ENCODE results near the gene ATAD3A.
A peak's percentile ranks its signal among the peaks of the same experiment; 100 is the strongest.
"Not testable (repeated sequence)": the region's sequence is repeated elsewhere in the genome, so short reads cannot be mapped to it uniquely, and the experiment has no call there.

The ATAD3A gene

DNA sequence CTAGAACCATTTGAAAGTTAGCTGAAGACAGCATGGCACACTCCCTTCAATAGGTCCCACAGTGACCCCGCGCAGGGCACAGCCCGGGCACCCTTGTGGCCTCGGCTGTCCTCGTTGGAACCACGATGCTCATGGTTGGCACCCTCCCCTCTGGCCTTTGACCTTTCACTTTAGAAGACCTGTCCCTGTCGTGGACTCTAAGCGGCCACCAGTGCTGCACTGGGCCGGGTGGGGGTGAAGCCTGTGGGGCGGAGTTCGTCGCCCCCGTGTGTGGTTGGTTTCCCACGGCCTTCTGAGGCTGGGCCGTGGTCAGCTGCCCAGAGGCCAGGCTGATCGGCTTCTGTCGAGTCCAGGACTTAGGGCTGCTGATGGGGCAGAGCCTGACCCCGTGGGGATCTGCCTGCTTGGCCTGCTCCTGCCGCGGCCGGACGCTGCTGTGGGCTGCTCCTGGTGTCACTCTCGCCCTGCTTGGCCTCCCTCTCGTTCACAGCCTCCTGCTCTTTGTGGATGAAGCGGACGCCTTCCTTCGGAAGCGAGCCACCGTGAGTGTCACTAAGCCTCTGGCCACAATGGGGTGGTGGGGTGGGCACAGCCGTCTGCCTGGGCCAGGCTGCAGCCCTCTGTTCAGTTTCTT, 12.9 kb downstream of the ATAD3A start:
- DNase-seq = not testable (repeated sequence)

DNA sequence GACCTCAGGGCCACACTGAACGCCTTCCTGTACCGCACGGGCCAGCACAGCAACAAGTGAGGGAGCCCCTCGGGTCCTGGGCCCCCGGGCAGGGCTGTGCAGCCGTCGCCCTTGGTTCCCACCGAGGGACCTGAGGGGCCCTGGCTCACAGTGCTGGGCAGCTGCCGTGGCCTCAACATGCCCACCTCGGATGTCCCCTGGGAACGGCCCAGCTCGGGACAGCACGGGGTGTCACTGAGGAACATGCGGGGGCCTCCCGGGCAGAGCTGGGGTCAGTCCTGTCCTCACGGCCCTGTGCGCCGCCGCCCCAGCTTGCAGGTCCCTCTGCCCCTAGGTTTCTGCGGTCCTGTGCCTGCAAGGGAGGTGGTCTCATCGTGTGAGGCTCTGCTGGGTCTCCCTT, 14.5 kb downstream of the ATAD3A start:
- not testable (repeated sequence) for DNase-seq

DNA sequence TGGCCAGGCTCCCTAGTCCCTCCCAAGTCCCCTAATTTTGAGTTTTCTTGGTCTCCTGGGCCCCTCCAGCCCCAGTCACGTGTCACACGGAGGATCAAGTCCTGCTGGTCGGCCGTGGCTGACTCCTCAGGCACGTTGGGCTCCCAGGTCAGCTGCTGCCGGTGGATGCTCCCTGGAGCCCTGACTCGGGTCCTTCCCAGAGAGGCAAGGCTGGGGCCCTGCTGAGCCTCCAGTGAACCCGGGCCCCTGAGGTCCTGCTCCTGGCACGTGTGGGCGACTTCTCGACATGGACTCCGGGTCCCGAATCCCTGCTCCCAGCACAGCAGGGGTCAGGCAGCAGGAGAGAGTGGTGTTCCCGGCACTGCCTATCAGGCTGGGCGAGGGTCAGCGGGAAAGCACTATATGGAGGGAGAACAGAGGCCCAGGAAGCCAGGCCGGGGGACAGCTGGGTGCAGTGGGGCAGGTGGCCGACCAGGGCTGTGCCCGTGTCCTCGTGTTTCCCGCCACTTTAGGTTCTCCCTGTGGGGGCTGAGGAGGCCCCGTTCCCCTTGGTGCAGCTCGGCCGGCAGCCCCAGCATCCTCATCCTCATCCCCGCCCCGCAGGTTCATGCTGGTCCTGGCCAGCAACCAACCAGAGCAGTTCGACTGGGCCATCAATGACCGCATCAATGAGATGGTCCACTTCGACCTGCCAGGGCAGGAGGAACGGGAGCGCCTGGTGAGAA, 15.3 kb downstream of the ATAD3A start:
- DNase-seq = no peak

DNA sequence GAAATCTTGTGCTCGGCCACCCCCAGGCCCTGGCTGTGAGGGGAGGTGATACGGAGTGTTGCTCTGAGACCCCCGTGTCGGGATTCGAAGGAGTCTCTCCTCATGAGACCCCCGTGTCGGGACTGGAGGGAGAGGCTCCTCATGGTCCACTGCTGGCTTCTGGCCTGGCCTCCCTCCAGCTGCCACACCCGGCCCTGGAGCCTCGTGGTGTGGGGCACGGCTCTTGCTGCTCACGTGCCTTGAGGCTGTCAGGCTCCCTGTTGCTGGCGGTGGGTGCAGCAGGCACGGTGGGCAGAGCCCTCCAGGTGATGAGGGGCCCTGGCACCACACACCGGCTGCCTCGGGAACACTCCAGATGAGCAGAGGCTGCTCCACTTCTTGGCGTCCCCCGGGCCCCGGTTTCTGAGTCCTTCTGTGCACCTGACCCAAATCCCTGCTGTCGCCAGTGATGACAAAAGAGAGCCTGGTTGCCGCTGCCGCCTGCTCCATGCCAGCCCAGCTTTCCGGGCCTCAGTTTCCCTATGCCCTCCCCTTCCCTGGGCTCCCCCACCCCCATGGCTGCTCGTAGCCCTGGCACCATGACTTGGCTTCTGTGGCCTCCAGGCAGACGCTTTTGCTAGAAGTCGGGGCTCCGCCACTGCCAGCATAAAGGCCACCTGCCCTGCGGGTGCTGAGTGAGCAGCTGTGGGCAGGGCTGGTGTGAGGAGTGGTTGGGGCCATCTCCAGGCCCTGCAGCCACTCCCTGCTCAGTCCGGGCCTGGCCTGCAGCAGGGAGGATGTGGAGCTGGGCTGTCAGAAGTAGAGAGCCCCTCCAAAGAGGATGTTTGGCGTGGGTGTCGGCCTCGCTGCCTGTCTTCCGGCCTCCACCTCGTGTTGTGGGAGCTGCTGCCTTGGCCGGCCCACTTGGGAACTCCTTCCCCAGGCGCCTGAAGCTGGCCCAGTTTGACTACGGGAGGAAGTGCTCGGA, 16.6 kb downstream of the ATAD3A start:
- DNase-seq = no peak

DNA sequence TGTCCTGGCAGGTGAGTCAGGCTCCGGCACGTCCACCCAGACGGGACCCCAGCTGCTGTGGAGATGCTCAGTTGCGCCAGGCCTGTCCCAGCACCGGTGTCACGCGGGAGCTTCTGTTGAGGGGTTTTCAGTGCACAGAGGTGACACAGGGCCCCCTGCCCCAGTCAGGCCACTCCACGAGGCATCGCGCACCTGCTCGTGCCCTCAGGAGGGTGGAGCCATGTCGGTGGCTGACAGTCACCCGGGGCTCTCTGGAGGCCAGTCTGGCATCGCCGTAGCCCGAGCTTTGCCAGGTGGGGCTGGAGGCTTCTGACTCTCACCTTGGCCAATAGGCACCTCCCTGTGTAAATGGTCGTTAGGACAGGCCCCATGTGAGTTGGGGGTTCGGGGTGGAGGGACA, 17.4 kb downstream of the ATAD3A start:
- DNase-seq = no peak

DNA sequence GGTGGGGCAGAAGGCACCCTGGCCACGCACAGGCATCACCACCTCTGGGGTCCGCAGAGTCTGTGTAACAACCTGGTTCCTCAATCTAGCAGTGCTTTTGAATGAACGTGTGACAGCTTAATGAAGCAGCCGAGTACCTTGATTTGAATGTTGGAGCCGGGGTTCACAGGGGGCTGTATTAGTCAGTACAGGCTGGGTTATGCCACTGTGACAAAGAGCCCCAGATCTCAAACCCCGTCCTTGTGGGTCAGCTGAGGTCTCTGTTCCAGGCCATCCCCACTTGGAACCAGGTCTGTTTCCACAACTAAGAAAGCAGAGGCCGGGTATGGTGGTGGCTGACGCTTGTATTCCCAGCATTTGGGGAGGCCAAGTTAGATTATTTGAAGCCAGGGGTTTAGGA, 18.0 kb downstream of the ATAD3A start:
- no peak for DNase-seq

DNA sequence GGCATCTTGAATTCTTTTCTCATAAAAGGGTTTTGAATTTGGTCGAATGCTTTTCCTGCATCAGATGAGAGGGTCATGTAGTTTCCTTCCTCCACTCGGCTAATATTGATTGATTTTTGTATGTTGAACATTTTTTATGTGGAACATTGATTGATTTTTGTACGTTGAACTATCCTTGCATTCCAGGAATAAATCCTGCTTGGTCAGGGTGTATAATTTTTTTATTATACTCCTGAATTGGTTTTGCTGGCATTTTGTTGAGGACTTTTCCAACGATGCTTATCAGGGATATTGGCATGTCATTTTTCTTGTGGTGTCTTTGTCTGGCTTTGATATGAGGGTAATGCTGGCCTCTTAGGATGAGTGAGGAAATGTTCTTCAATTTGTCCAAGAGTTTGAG, 20.0 kb downstream of the ATAD3A start:
- no peak for DNase-seq

DNA sequence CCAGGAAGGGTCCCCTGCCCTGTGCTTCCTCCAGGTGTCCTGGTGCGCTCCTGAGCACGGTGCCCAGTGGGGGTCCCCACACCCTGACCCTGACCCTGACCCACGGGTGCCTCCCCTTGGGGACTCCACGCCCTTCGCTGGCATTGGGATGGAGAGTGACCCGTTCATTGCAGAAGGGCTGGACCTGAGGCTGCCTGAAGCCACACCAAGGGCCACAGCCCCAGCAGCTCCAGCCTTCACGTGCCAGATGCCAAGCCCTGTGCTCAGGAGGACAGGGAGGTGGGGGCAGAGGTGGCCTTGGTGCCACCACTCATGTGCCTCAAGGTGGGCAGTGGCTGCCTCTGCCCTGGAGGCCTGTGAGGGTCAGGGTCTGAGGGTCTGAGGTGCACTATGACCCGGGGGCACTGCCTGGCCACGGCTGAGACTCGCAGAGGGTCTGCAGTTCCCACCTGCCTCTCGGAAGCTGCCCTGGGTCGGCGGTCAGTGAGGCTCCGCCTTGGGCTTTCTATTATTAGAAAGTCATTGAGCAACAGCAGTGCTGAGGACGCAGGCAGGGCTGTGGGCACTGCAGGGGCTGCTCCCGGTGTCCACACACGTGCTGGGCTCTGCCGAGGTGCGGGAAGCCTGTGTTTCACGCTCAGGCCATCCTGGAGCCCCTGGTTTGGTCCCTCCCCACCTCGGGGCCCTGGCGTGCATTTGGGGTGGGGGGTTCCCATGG, 21.4 kb downstream of the ATAD3A start:
- DNase-seq = not testable (repeated sequence)

DNA sequence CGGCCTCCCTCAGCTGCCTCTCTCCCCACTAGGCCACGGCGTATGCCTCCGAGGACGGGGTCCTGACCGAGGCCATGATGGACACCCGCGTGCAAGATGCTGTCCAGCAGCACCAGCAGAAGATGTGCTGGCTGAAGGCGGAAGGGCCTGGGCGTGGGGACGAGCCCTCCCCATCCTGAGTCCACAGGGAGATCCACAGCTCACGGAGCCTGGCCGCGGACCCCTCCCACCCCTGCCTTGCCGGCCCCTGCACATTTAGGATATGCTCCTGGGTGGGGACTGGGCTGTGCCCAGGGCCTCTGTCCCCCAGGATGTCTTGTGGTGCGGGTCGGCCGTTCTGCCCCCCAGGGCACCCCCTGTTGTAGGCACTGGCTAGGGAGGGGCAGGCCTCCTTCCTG, 21.9 kb downstream of the ATAD3A start:
- DNase-seq = not testable (repeated sequence)

DNA sequence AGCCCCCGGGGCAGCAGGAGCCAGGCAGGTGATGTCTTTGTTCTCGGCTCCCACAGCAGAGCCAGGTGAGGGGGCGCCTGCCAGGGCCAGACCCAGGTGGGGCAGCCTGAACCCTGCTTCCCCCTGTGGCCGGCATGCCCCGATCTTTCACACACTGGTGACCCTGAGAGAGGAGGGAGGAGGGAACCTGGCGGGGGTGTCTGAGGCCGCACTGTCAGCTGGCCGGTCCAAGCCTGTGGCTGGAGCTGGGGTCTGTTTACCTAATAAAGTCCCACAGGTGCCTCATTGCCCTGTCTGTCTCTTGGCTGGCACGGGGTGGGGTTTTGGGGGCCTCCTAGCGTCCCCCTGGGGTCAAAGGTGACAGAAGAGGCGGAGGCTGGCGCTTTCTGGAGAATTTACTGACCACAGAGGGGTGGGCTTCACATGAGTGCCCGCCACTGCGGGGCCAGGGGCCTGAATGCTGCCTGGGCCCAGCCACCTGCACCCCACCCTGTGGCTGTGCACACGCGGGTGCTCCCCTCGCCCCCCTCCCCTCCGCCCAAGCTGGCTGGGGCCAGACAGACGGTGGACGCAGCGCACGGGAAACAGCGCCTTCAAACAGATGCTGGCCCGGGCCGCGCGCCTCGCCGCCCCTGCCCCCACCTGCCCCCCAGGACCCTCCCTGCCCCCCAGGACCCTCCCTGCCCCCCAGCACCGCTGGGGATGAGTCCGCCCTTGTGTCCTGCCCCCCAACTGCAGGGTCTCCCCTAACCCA, 22.6 kb downstream of the ATAD3A start:
- no peak for DNase-seq

DNA sequence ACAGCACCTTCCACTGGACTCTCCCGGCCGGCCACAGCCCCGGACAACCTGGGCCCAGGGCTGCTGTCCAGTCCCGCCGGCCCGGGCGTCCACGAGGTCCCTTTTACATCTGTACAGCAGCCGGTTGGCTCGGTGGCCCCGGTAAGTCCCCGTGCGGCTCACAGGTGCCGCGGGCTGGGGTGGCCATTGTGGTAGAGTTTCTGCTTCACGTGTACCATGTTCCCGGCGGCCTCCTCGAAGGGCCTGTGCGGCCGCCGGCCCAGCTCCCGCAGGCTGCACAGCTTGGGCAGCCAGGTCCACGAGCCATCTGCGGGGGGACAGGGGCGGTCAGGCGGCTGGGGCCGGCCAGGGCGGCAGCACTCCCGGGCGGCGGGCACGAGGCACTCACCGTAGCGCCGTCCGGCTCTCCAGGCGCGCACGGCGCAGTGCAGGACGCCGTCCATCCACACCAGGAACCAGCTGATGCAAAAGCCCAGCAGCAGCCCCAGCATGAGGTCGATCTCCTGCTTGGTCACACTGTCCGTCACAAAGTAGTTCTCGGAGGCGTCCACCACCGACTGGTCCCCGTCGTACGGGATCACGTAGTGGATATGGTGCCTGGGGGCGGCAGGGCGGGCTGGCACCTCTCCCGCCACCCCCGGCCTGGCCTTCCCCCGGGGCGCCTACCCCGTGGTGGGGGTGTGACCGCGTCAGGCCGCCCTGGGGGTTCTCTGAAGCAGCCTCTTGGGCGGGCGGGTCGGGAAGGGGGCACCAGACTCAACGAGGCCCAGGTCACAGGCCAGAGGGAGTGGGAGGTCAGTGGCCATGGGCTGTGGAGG, 23.4 kb downstream of the ATAD3A start:
- DNase-seq = no peak

DNA sequence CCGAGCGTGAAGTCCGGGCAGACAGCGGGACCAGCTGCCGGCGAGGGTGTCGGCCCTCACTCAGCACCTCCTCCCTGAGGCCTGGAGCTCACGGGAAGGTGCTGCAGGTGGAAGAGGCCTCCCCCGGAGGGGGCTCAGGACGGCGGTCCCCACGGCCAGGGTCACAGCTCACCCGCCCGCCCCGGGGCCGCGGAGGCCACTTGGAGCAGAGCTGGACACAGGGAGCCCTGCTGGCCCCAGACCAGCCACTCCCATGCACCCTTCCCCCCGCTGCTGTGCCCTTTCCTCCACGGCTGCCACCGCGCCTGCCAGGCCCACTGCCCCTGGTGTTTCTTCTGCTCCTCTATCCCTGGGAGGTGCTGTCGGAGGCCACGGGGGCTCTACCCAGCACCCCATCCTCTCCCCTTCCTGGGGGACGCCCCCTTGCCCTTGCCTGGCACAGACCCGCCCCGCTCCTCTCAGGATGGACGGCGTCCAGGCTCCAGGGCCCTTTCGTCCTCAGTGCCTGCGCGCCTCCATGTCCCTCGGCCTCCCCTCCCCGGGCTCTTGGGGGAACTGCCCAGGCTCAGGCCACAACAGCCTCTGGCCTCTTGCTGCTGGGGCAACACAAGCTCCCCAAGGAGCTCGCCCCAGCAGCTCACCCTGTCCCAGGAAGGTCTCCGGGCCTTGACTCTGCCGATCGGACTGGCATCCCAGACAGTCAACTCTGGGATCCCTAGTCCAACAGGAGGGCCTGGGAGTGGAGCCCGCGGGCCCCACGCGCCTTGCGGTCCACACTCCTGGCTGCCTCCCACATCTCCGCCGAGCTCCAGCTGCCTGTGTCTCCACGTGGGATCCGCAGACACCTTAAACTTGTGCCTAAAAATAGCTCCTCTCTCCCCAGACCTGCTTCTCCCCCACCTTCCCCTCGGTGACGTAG, 24.3 kb downstream of the ATAD3A start:
- DNase-seq = no peak

DNA sequence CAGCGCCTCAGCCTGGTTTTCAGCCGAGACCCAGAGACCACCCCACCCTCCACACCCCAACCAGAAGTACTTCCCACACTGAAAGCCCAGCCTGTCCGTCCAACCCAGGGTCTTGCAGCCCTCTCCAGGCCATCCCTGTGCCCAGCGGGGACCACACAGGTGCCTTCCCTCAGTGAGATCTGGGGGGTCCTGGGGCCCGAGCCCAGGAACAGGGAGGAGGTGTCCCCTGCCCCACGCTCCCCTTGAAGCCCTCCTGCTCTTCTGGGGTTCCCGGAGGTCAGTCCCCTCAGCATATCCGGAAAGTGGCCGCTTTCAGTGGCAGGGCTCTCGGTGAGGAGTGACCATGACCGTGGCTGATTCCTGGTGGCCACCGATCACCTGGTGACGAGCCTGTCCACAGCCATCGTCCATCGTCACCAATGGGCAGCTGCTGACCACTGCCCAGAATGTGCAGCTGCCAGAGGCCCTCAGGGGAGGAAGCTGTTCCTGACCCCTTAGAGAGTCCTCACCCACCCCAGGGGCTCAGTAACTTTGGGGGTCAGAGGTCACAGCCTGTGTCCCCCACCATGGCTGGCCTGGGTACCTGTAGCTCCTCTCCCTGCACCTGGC, 25.1 kb downstream of the ATAD3A start:
- no peak for DNase-seq

DNA sequence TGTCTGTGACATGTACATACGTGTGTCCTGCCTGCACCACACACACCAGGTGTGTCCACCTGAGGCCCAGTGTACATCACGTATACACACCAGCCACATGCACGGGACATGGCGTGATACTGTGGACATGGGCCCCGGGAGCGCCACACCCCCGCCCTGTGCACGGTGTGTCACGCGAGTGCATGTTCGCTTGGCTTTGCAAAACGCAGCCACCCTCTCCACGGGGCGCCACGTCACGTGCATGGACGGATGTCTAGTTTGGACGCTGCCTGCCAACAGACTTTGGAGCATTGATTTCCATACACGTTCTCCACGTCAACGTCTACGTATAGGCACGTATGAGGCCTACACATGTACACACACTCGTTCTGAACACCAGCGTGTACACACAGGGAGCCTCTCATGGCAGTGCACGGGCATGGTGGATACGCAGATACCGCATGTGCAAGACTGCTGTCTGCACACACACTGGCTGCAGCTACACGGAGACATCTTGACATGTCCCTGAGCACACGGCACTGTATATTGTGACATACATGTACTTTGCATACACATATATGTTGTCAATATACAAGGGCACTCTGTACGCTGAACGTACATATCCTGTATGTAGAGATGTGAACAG, 25.8 kb downstream of the ATAD3A start:
- DNase-seq = no peak

DNA sequence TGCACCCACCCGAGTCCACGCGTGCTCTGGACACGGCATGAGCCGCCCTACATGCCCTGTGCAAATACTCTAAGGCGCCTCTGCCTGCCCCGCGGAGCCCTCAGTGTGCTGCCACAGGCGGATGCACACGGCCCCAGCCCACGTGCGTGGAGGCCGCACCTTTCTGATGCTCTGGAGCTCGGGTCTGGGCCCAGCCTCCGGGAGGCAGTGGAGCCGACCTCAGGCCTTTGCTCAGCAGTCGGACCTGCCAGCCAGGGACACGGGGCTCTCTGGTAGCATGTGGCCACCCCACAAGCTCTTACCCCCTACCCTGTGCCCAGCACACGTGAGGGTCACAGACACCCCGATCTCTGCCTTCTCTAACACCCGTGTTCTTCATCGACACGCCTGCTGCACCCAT, 26.4 kb downstream of the ATAD3A start:
- no peak for DNase-seq

DNA sequence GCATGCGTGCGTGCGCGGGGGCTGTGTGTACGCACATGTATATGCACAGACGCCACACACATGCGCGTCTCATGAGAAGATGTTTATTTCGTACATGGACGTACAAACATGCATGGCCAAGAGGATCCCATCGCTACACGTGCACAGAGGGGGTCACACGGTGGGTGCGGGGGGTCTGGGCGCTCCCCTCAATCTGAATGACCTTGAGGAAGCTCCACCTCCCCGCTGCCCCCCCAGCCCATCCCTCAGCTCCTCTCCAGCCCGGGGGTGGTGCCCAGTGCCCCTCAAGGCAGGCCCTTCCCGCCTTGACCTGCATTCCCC, 27.0 kb downstream of the ATAD3A start:
- DNase-seq = no peak

DNA sequence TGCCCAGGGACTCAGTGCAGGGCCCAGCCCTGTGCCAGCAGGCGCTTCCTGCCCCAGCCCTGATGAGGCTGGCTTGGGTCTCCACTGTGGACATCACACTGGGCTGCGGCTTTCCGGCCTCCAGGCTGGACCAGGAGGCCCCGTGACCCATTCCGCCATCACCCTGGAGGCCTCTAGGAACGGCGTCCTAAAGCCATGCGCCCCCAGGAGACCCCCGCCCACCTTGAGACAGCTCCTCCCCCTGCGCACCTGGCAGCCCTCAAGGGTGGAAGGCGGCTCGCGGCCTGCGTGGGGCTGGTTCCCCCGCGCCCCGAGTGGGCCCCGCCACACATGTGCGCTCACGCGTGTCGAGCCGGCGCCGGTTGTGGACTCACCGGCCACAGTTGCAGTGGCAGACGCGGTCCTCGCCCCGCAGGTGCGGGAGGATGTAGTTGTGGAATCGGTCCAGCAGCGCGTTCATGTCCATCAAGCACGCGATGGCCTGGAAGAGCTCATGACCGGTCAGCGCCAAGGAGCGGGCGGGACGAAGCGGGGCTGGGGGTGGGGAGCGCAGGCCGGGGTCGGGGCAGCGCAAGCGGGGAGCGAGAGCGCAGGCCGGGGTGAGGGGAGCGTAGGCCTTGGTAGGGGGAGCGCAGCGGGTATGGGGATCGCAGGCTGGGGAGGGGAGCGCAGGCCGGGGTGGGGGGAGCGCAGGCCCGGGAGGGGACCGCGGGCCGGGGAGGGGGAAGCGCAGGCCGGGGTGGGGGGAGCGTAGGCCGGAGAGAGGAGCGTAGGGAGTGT, 27.5 kb downstream of the ATAD3A start:
- DNase-seq = no peak

DNA sequence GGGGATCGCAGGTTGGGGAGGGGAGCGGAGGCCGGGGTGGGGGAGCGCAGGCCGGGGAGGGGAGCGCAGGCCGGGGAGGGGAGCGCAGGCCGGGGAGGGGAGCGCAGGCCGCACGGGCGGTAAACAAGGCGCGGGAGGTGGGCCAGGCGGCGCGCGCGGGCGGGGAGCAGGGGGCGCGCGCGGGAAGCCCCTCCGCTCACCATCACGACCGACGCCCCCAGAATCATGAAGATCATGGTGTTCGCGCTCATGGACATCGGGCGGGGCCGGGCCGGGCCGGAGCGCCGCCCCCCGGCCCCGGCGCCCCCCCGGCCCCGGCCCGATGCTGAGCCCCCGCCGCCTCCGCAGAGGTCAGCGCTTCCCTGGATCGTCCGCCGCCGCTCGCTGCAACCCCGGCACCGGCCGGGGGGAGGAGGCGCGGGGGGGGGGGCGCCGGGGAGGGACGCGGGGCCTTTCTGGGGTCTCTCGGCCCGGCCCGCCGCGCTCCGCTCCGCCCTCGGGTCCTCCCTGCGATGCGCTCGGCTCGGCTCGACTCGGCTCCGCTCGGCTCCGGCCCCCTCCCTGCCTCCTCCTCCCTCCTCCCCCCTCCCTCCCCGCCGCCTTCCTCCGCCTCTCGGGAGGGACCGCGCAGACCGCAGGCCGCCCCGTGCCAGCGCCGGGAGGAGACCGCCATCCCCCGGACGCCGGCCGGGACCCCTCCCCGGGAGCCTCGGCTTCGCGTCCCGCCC, 28.3 kb downstream of the ATAD3A start, which contains the start of gene TMEM240:
TMEM240 (minus strand) TSS at position 535 of the 728 bp plus-strand sequence; CDS start at position 257, 278 bp downstream.
- DNase-seq = peak in 3 of 5 donors; percentile 25 to 49 (median 43)
